Right lobe of liver (tissue), 6 donors: Measurements from ENCODE around the gene APBB2. TPM values are rescaled to one million over a fixed set of nuclear protein-coding genes. Genes with fewer than 3 reads are reported as not detected.

Experiments
- ATAC-seq, 4 donors: fragments of 200-7000 bp; cut with Tn5 transposase; one replicate each; pipeline ENCODE4 v1.9.1; 2020; ENCODE audit warnings: mild to moderate bottlenecking in 4 of 4, moderate library complexity in 4 of 4
- DNase-seq, 3 donors: peaks; one replicate each; pipeline ENCODE4 v3.0.0-alpha.2; 2020
- H3K27ac ChIP-seq, 3 donors: fragments of 200-600 bp; one replicate each; pipeline ENCODE4 v1.8.0; 2022
- H3K27me3 ChIP-seq, 2 donors: fragments of 200-600 bp; one replicate each; pipeline ENCODE4 v1.8.0; 2022
- H3K36me3 ChIP-seq, 4 donors: fragments of 200-600 bp; sonication (generic) in 1 of 4; one replicate each; pipeline versions ENCODE4 v1.5.1 to v1.8.0; 2017 to 2022; ENCODE audit warnings: control low read depth in 1 of 4
- H3K4me1 ChIP-seq, 4 donors: fragments of 200-600 bp; sonication (generic) in 1 of 4; one replicate each; pipeline versions ENCODE4 v1.5.1 to v1.8.0; 2017 to 2022; ENCODE audit warnings: control low read depth in 1 of 4
- H3K4me3 ChIP-seq, 3 donors: fragments of 200-600 bp; one replicate each; pipeline ENCODE4 v1.8.0; 2022
- H3K9me3 ChIP-seq, 4 donors: fragments of 200-600 bp; sonication (generic) in 1 of 4; one replicate each; pipeline versions ENCODE4 v1.5.1 to v1.8.0; 2017 to 2022; ENCODE audit warnings: control low read depth in 1 of 4
- CTCF ChIP-seq, 4 donors: fragments of 200-600 bp in 3 of 4; fragments of 450-650 bp in 1 of 4; IDR thresholded peaks; one replicate each; pipeline versions ENCODE4 v1.5.1 to v1.8.0; 2016 to 2022; ENCODE audit warnings: antibody characterized with exemption in 4 of 4, mild to moderate bottlenecking in 2 of 4
- POLR2A ChIP-seq: fragments of 450-650 bp; IDR thresholded peaks from one replicate; pipeline ENCODE4 v1.6.1; 2017; ENCODE audit warnings: antibody characterized with exemption, mild to moderate bottlenecking
- WGBS: methylation state at CpG from one replicate; pipeline ENCODE4 v1.1.6; 2018; ENCODE audit warnings: low coverage, low lambda C conversion rate; ENCODE audit not compliant: insufficient coverage; ENCODE audit errors: missing lambda C conversion rate; 5-methylcytosine and 5-hydroxymethylcytosine counted together
- intact Hi-C, 2 donors: fragments of 100-400 bp; cut with DNase I; formaldehyde crosslinking; loops; one replicate each; pipeline versions ENCODE4 v1.11.2 to v1.14.1; 2022
- total RNA-seq, 6 experiments: library from RNA; depleted of rRNA in 2 of 6; stranded (reverse); fragments of >200 nt in 2 of 6; fragmentation: NEBNext Ultra II Directional in 3 of 6; extraction: Animal tissue kit (Norgen Biotek cat#: 25700) in 3 of 6; gene quantifications; one replicate each; pipeline versions ENCODE4 v1.1.0 to v1.2.4, GENCODE V29; 2016 to 2023
- donor health status: DM: no; HTN: yes; CAD: no.
- donor health status: DM: no; HTN: no; CAD: no.
- donor health status: DM: no; HTN: no; CAD: no.
- donor health status: DM: no; HTN: yes; CAD: no.
- donor health status: DM: no; HTN: yes; CAD: no.

The APBB2 gene
- total RNA-seq, 6 experiments from 2014 or later: 14.1 to 27.9 (median 25.1) TPM

- WGBS: 83% methylated on average over 3 of the region's 3 CpGs
- TF ChIP-seq CTCF (IDR thresholded peaks at IDR 0.05) (no peak), POLR2A (no peak)
- Histone ChIP-seq H3K9me3 (no peaks in the 10 kb centered on the region), H3K36me3 (no peaks in the 10 kb centered on the region), H3K4me3 (no peak overlapping the region), H3K4me1 (no peaks in the 10 kb centered on the region), H3K27ac (no peak overlapping the region), H3K27me3 (no peaks in the 10 kb centered on the region)
- ATAC-seq (no peak), DNase-seq (no peak)
- intact Hi-C loops: no loop called here
Measured at GRCh38 chr4:41199788-41200187, 14.6 kb downstream of the APBB2 start.

- ATAC-seq (no peak), DNase-seq (no peak)
- Histone ChIP-seq H3K27me3 (no peaks in the 10 kb centered on the region), H3K4me3 (no peak overlapping the region), H3K27ac (no peak overlapping the region), H3K9me3 (no peaks in the 10 kb centered on the region), H3K36me3 (no peaks in the 10 kb centered on the region), H3K4me1 (no peaks in the 10 kb centered on the region)
- WGBS: 100% methylated on average over 2 of the region's 2 CpGs
- intact Hi-C loops: no loop called here
- TF ChIP-seq POLR2A (no peak), CTCF (IDR thresholded peaks at IDR 0.05) (no peak)
Measured at GRCh38 chr4:41197996-41198395, 16.3 kb downstream of the APBB2 start.

- intact Hi-C loops: no loop called here
- H3K27ac ChIP-seq: no peak overlapping the region
- H3K4me3 ChIP-seq: no peak overlapping the region
- TF ChIP-seq POLR2A (no peak), CTCF (IDR thresholded peaks at IDR 0.05) (no peak)
- no peaks in the 10 kb centered on the region for H3K36me3 ChIP-seq
- DNase-seq (no peak), ATAC-seq (no peak)
- no peaks in the 10 kb centered on the region for H3K27me3 ChIP-seq
- no peaks in the 10 kb centered on the region for H3K4me1 ChIP-seq
- no peaks in the 10 kb centered on the region for H3K9me3 ChIP-seq
- 49% methylated on average over 3 of the region's 3 CpGs for WGBS
Measured at GRCh38 chr4:41197495-41197894, 16.8 kb downstream of the APBB2 start.

GRCh38 chr4:41196633-41197332 lies 17.6 kb downstream of the APBB2 start:
- Histone ChIP-seq H3K4me3 (no peak overlapping the region), H3K4me1 (no peaks in the 10 kb centered on the region), H3K27ac (no peak overlapping the region), H3K9me3 (no peaks in the 10 kb centered on the region), H3K27me3 (no peaks in the 10 kb centered on the region), H3K36me3 (no peaks in the 10 kb centered on the region)
- DNase-seq (no peak), ATAC-seq (no peak)
- 75% methylated on average over 6 of the region's 6 CpGs for WGBS
- intact Hi-C loops: no loop called here
- TF ChIP-seq POLR2A: no peak
- no peak for TF ChIP-seq CTCF (IDR thresholded peaks at IDR 0.05)

GRCh38 chr4:41192136-41192535 lies 22.2 kb downstream of the APBB2 start:
- ATAC-seq (no peak), DNase-seq (no peak)
- 61% methylated on average over 3 of the region's 3 CpGs for WGBS
- Histone ChIP-seq H3K27me3 (no peaks in the 10 kb centered on the region), H3K27ac (no peak overlapping the region), H3K9me3 (no peaks in the 10 kb centered on the region), H3K36me3 (no peaks in the 10 kb centered on the region), H3K4me3 (no peak overlapping the region), H3K4me1 (no peaks in the 10 kb centered on the region)
- TF ChIP-seq POLR2A (no peak), CTCF (IDR thresholded peaks at IDR 0.05) (no peak)
- intact Hi-C loops: no loop called here
